ENCODE measurements around the gene DDX31.

The DDX31 gene

GRCh38 chr9:132543960-132544359 lies 125.8 kb downstream of the DDX31 start:
- DNase-seq, result no peak

- no peak for DNase-seq
Observed at GRCh38 chr9:132543251-132543650, 126.5 kb downstream of the DDX31 start.

All from kidney glomerular epithelial cell (primary cell).